Vagina (tissue), 2 donors: ENCODE results near the gene CHMP1A.

Experiments used
- CTCF ChIP-seq, 3 experiments: fragments of 450-650 bp in 2 of 3; fragments of 200-600 bp in 1 of 3; sonication (generic) in 1 of 3; IDR thresholded peaks; one replicate each; pipeline ENCODE4 v1.5.1; 2017 to 2019; ENCODE audit warnings: antibody characterized with exemption in 3 of 3, mild to moderate bottlenecking in 2 of 3, moderate library complexity in 2 of 3
- POLR2AphosphoS5 ChIP-seq, 2 donors: sonication (generic); formaldehyde crosslinking; IDR thresholded peaks; one replicate each; pipeline ENCODE4 v1.9.0; 2017; ENCODE audit warnings: antibody characterized with exemption in 2 of 2, mild to moderate bottlenecking in 2 of 2, low read depth in 1 of 2; ENCODE audit not compliant: insufficient read depth in 1 of 2

DNA sequence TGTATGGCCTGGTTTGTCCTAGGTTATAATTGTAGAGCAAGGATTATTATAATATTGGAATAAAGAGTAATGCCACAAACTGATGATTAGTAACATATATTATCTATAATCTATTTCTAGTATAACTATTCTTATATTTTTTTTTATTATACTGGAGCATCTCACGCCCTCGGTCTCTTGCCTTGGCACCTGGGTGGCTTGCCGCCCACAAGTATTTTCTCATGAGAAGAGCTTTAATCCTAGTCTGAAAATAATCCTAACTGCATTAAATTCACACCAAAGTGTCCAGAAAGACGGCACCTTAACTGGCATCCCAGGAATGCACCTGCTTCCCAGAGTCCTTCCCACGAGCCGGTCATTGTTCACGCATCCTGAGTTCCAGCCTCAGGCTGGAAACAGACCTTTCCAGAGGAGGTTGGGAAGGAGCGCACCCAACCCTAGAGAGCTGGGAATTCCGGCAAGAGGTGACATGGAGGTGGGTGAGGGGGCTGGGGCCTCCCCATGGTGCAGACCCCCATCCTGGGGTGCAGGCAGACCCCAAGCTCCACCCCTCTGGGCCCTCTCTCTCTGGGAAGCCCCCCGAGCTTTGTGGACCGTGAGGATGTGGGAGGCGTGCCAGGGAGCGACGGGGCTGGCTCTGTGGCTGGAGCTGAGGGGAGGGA lies 15.9 kb downstream of the CHMP1A start:
- no peak for TF ChIP-seq POLR2AphosphoS5 (IDR thresholded peaks at IDR 0.05; ENCODE audit: insufficient read depth in 1 of 2, low read depth in 1 of 2)
- TF ChIP-seq CTCF (IDR thresholded peaks at IDR 0.05): no peak
